Astrocyte of the spinal cord (primary cell): ENCODE data around the gene PRXL2B.
A peak's percentile ranks its signal among the peaks of the same experiment; 100 is the strongest.

Experiments
- DNase-seq: peaks from one replicate; pipeline ENCODE4 v3.0.0; 2011; ENCODE audit warnings: low read depth, low spot score
- H3K4me3 ChIP-seq: 2 replicates; pipeline ENCODE4 v1.5.1; 2011; ENCODE audit warnings: low read depth, mild to moderate bottlenecking, low read length, moderate library complexity
- CTCF ChIP-seq: IDR thresholded peaks from 2 replicates; pipeline ENCODE4 v1.5.1; 2012; ENCODE audit warnings: low read depth, mild to moderate bottlenecking, low read length, inconsistent platforms
- in situ Hi-C: cut with HindIII; loops from 2 replicates; pipeline ENCODE4 v1.10.0; 2017; ENCODE audit warnings: low sequenced_read_pairs

The PRXL2B gene

GRCh38 chr1:2583331-2583791 lies 3.2 kb upstream of the PRXL2B start:
- DNase-seq = no peak
- in situ Hi-C loops = no loop called here
- no peak for TF ChIP-seq CTCF
- H3K4me3 ChIP-seq = no peak overlapping the region

- DNase-seq = no peak
- in situ Hi-C loops = no loop called here
- TF ChIP-seq CTCF = no peak
- no peak overlapping the region for H3K4me3 ChIP-seq
Measured at GRCh38 chr1:2583871-2584351, 2.7 kb upstream of the PRXL2B start.

GRCh38 chr1:2584686-2585317 lies 1.8 kb upstream of the PRXL2B start:
- in situ Hi-C loops = no loop called here
- no peak for TF ChIP-seq CTCF
- peak overlapping the region; percentile 77 for H3K4me3 ChIP-seq
- no peak for DNase-seq

GRCh38 chr1:2585318-2586092 lies 1.1 kb upstream of the PRXL2B start:
- H3K4me3 ChIP-seq = peak overlapping the region; percentile 77
- no peak for TF ChIP-seq CTCF
- in situ Hi-C loops = no loop called here
- DNase-seq = peak; percentile 29

GRCh38 chr1:2587071-2587859 lies 688 bp downstream of the PRXL2B start:
- peak; percentile 15 for DNase-seq
- peak overlapping the region; percentile 61 for H3K4me3 ChIP-seq
- TF ChIP-seq CTCF = no peak
- in situ Hi-C loops = no loop called here

- H3K4me3 ChIP-seq = peak overlapping the region; percentile 61
- no peak for DNase-seq
- in situ Hi-C loops = no loop called here
- no peak for TF ChIP-seq CTCF
Measured at GRCh38 chr1:2587860-2588571, 1.4 kb downstream of the PRXL2B start.
